Gastrocnemius medialis (tissue), 4 donors: ENCODE data around the gene GRID1. TPM values are rescaled to one million over a fixed set of nuclear protein-coding genes. Genes with fewer than 3 reads are reported as not detected.

Source experiments
- ATAC-seq, 2 donors: fragments of 150-250 bp; one replicate each; pipeline ENCODE4 v1.9.1; 2016
- DNase-seq, 2 donors: peaks; one replicate each; pipeline ENCODE4 v3.0.0-alpha.2; 2019
- H3K27ac ChIP-seq, 4 donors: fragments of 200-600 bp; sonication (generic); 1 replicate in 1 of 4; 2 replicates in 3 of 4; pipeline ENCODE4 v1.5.1; 2016 to 2018; ENCODE audit warnings: mild to moderate bottlenecking in 2 of 4, moderate library complexity in 1 of 4
- H3K27me3 ChIP-seq, 3 donors: fragments of 200-600 bp; sonication (generic) in 2 of 3; 1 replicate in 1 of 3; 2 replicates in 2 of 3; pipeline versions ENCODE4 v1.5.1 to v1.6.0; 2016 to 2019; ENCODE audit warnings: mild to moderate bottlenecking in 1 of 3, moderate library complexity in 1 of 3
- H3K36me3 ChIP-seq, 2 donors: fragments of 200-600 bp; sonication (generic) in 1 of 2; one replicate each; pipeline ENCODE4 v1.5.1; 2017 to 2018
- H3K4me1 ChIP-seq, 2 donors: fragments of 200-600 bp; sonication (generic) in 1 of 2; one replicate each; pipeline ENCODE4 v1.5.1; 2016 to 2017; ENCODE audit warnings: mild to moderate bottlenecking in 2 of 2
- H3K4me3 ChIP-seq, 4 donors: fragments of 200-600 bp; sonication (generic) in 3 of 4; 1 replicate in 1 of 4; 2 replicates in 3 of 4; pipeline ENCODE4 v1.5.1; 2016 to 2019; ENCODE audit warnings: mild to moderate bottlenecking in 2 of 4
- H3K9me3 ChIP-seq, 3 donors: fragments of 200-600 bp; sonication (generic) in 2 of 3; 1 replicate in 1 of 3; 2 replicates in 2 of 3; pipeline ENCODE4 v1.5.1; 2016 to 2019
- CTCF ChIP-seq, 5 experiments: fragments of 450-650 bp in 3 of 5; fragments of 200-600 bp in 2 of 5; sonication (generic) in 2 of 5; IDR thresholded peaks in 4 of 5; conservative IDR thresholded peaks in 1 of 5; 1 replicate in 4 of 5; 2 replicates in 1 of 5; pipeline ENCODE4 v1.5.1; 2016 to 2019; ENCODE audit warnings: antibody characterized with exemption in 5 of 5, mild to moderate bottlenecking in 3 of 5, moderate library complexity in 3 of 5
- POLR2A ChIP-seq, 2 donors: fragments of 450-650 bp; IDR thresholded peaks; one replicate each; pipeline ENCODE4 v1.6.1; 2017; ENCODE audit warnings: antibody characterized with exemption in 2 of 2, mild to moderate bottlenecking in 2 of 2, moderate library complexity in 2 of 2
- in situ Hi-C, 4 donors: fragments of 200-750 bp; cut with MboI; loops; one replicate each; pipeline versions ENCODE4 v1.15.0 to v1.8.0; 2017; ENCODE audit warnings: low sequenced_read_pairs in 4 of 4
- intact Hi-C: fragments of 100-400 bp; cut with DNase I; formaldehyde crosslinking; loops from one replicate; pipeline ENCODE4 v1.15.1; 2023; ENCODE audit warnings: low total_unique reads
- total RNA-seq, 4 donors: library from RNA; depleted of rRNA; stranded (reverse); fragments of >200 nt; gene quantifications; one replicate each; pipeline versions ENCODE4 v1.1.0 to v1.2.3, GENCODE V29; 2016

GRID1 gene
- total RNA-seq, 4 donors from 2014 or later, result 0.17 to 1.4 (median 0.79) TPM

GRCh38 chr10:86285136-86285790 lies 81.3 kb downstream of the GRID1 start:
- in situ Hi-C loops (no loop called here), intact Hi-C loops (no loop called here)
- ATAC-seq (no peak), DNase-seq (no peak)
- Histone ChIP-seq H3K36me3 (no peaks in the 10 kb centered on the region), H3K9me3 (no peaks in the 10 kb centered on the region), H3K4me1 (no peaks in the 10 kb centered on the region), H3K27ac (no peak overlapping the region), H3K27me3 (no peaks in the 10 kb centered on the region), H3K4me3 (no peak overlapping the region)
- TF ChIP-seq POLR2A (IDR thresholded peaks at IDR 0.05) (no peak), CTCF (IDR thresholded peaks at IDR 0.05 in 4 of 5, conservative IDR thresholded peaks at IDR 0.05 in 1 of 5) (no peak)

- Histone ChIP-seq H3K27me3 (no peaks in the 10 kb centered on the region), H3K4me3 (no peak overlapping the region), H3K9me3 (no peaks in the 10 kb centered on the region), H3K4me1 (no peaks in the 10 kb centered on the region), H3K36me3 (no peaks in the 10 kb centered on the region), H3K27ac (no peak overlapping the region)
- ATAC-seq (no peak), DNase-seq (no peak)
- in situ Hi-C loops, result no loop called here
- TF ChIP-seq POLR2A (IDR thresholded peaks at IDR 0.05) (no peak), CTCF (IDR thresholded peaks at IDR 0.05 in 4 of 5, conservative IDR thresholded peaks at IDR 0.05 in 1 of 5) (no peak)
- intact Hi-C loops, result no loop called here
Measured at GRCh38 chr10:86284355-86285105, 82.1 kb downstream of the GRID1 start.

GRCh38 chr10:86283466-86284287 lies 82.9 kb downstream of the GRID1 start:
- Histone ChIP-seq H3K27ac (no peak overlapping the region), H3K36me3 (no peaks in the 10 kb centered on the region), H3K4me3 (no peak overlapping the region), H3K9me3 (no peaks in the 10 kb centered on the region), H3K4me1 (no peaks in the 10 kb centered on the region), H3K27me3 (no peaks in the 10 kb centered on the region)
- no peak for TF ChIP-seq CTCF (IDR thresholded peaks at IDR 0.05 in 4 of 5, conservative IDR thresholded peaks at IDR 0.05 in 1 of 5)
- no peak for TF ChIP-seq POLR2A (IDR thresholded peaks at IDR 0.05)
- no peak for DNase-seq
- intact Hi-C loops (no loop called here), in situ Hi-C loops (no loop called here)
- no peak for ATAC-seq

- in situ Hi-C loops, result no loop called here
- no peak for ATAC-seq
Measured at GRCh38 chr10:86282664-86283465, 83.7 kb downstream of the GRID1 start.

More at GRCh38 chr10:86282664-86283465, 83.7 kb downstream of the GRID1 start:
- no peaks in the 10 kb centered on the region for H3K27me3 ChIP-seq
- H3K27ac ChIP-seq, result no peak overlapping the region
- H3K36me3 ChIP-seq, result no peaks in the 10 kb centered on the region
- H3K4me3 ChIP-seq, result no peak overlapping the region
- no peaks in the 10 kb centered on the region for H3K4me1 ChIP-seq
- no peaks in the 10 kb centered on the region for H3K9me3 ChIP-seq
- intact Hi-C loops, result no loop called here
- TF ChIP-seq CTCF (IDR thresholded peaks at IDR 0.05 in 4 of 5, conservative IDR thresholded peaks at IDR 0.05 in 1 of 5) (no peak), POLR2A (IDR thresholded peaks at IDR 0.05) (no peak)
- DNase-seq, result no peak
